ENCODE data around the gene CAND1. TPM values are rescaled to one million over a fixed set of nuclear protein-coding genes. Genes with fewer than 3 reads are reported as not detected.

The CAND1 gene
- total RNA-seq, 4 donors from 2014 or later, result 58.3 to 82.7 (median 74.6) TPM

- H3K27me3 ChIP-seq, result no peaks in the 10 kb centered on the region
- H3K36me3 ChIP-seq, result peaks cover 0 to 8% (median 0%) of the 10 kb centered on the region in 3 donors
- no peak for TF ChIP-seq CTCF (IDR thresholded peaks at IDR 0.05)
- no peak for TF ChIP-seq POLR2A (IDR thresholded peaks at IDR 0.05)
- H3K27ac ChIP-seq, result no peak overlapping the region
- no peak for DNase-seq
- H3K9me3 ChIP-seq, result no peaks in the 10 kb centered on the region
- no peak overlapping the region for H3K4me3 ChIP-seq
- H3K4me1 ChIP-seq, result peaks cover 0 to 11% (median 0%) of the 10 kb centered on the region in 4 donors
Measured at GRCh38 chr12:67280572-67280971, 11.4 kb downstream of the CAND1 start.

- H3K9me3 ChIP-seq, result no peaks in the 10 kb centered on the region
- no peaks in the 10 kb centered on the region for H3K27me3 ChIP-seq
- peaks cover 0 to 5% (median 0%) of the 10 kb centered on the region in 4 donors for H3K4me1 ChIP-seq
- peaks cover 0 to 8% (median 0%) of the 10 kb centered on the region in 3 donors for H3K36me3 ChIP-seq
- no peak overlapping the region for H3K27ac ChIP-seq
- DNase-seq, result no peak
- H3K4me3 ChIP-seq, result no peak overlapping the region
- TF ChIP-seq CTCF (IDR thresholded peaks at IDR 0.05) (no peak), POLR2A (IDR thresholded peaks at IDR 0.05) (no peak)
Measured at GRCh38 chr12:67284561-67284960, 15.4 kb downstream of the CAND1 start.

GRCh38 chr12:67286257-67286656 is 17.1 kb downstream of the CAND1 start:
- no peaks in the 10 kb centered on the region for H3K4me1 ChIP-seq
- H3K4me3 ChIP-seq, result no peak overlapping the region
- H3K36me3 ChIP-seq, result peaks cover 0 to 8% (median 0%) of the 10 kb centered on the region in 3 donors
- no peaks in the 10 kb centered on the region for H3K9me3 ChIP-seq
- no peak for TF ChIP-seq CTCF (IDR thresholded peaks at IDR 0.05)
- no peak for TF ChIP-seq POLR2A (IDR thresholded peaks at IDR 0.05)
- DNase-seq, result no peak
- H3K27me3 ChIP-seq, result no peaks in the 10 kb centered on the region
- H3K27ac ChIP-seq, result no peak overlapping the region

DNA sequence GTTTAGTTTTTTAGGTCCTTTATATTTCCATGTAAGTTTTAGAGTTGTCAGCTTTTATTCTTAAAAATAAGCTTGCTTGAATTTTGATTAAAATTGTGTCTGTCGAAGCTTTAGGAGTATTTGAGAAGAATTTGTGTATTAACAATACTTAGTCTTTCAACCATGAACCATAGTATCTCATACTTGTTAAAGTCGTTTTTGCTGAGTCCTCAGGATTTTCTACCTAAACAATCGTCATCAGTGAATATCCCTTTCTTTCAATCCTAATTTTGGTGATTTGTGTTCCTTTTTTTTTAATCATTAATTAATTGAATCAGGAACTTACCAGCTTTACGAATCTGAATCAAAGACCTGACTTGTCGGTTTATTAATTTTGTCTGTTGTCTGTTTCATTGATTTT is 18.2 kb downstream of the CAND1 start:
- no peak for TF ChIP-seq CTCF (IDR thresholded peaks at IDR 0.05)
- TF ChIP-seq POLR2A (IDR thresholded peaks at IDR 0.05), result no peak
- H3K27ac ChIP-seq, result no peak overlapping the region
- no peaks in the 10 kb centered on the region for H3K9me3 ChIP-seq
- no peak overlapping the region for H3K4me3 ChIP-seq
- no peak for DNase-seq
- peaks cover 0 to 8% (median 0%) of the 10 kb centered on the region in 3 donors for H3K36me3 ChIP-seq
- H3K4me1 ChIP-seq, result no peaks in the 10 kb centered on the region
- H3K27me3 ChIP-seq, result no peaks in the 10 kb centered on the region

GRCh38 chr12:67288561-67288960 is 19.4 kb downstream of the CAND1 start:
- no peak for DNase-seq
- Histone ChIP-seq H3K27me3 (no peaks in the 10 kb centered on the region), H3K36me3 (peaks cover 0 to 12% (median 0%) of the 10 kb centered on the region in 3 donors), H3K9me3 (no peaks in the 10 kb centered on the region), H3K27ac (no peak overlapping the region), H3K4me1 (no peaks in the 10 kb centered on the region), H3K4me3 (no peak overlapping the region)
- TF ChIP-seq POLR2A (IDR thresholded peaks at IDR 0.05) (no peak), CTCF (IDR thresholded peaks at IDR 0.05) (no peak)

DNA sequence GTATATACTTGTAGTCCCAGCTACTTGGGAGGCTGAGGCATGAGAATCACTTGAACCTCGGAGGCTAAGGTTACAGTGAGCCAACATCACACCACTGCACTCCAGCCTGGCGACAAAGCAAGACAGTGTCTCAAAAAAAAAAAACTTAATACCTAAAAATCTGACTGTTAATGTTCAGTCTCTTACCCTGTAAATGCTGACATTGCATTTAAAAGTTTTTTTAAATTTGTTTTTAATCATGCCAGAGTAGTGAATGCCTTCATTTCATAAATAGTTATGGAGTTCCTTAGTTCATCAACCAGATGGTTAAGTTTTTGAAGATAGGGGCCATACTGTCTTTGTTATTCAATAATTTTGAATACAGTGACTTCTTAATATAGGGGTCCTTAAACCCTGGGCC is 21.2 kb downstream of the CAND1 start:
- no peak overlapping the region for H3K4me3 ChIP-seq
- H3K4me1 ChIP-seq, result no peaks in the 10 kb centered on the region
- TF ChIP-seq CTCF (IDR thresholded peaks at IDR 0.05) (no peak), POLR2A (IDR thresholded peaks at IDR 0.05) (no peak)
- no peaks in the 10 kb centered on the region for H3K9me3 ChIP-seq
- peaks cover 0 to 11% (median 0%) of the 10 kb centered on the region in 3 donors for H3K36me3 ChIP-seq
- DNase-seq, result no peak
- H3K27me3 ChIP-seq, result no peaks in the 10 kb centered on the region
- H3K27ac ChIP-seq, result no peak overlapping the region

Measured in Peyer's patch (tissue), 4 donors.